AG09309 (cell line): ENCODE results near the gene HAUS5.

Experiments used
- DNase-seq: peaks from one replicate; pipeline ENCODE4 v3.0.0-alpha.2; 2010; ENCODE audit warnings: low read depth
- H3K4me3 ChIP-seq: 2 replicates; pipeline ENCODE4 v1.5.1; 2011; ENCODE audit warnings: mild to moderate bottlenecking, low read depth, low read length, moderate library complexity; ENCODE audit not compliant: control insufficient read depth
- CTCF ChIP-seq: IDR thresholded peaks from 2 replicates; pipeline ENCODE4 v1.5.1; 2011; ENCODE audit warnings: mild to moderate bottlenecking, low read depth, low read length, inconsistent platforms; ENCODE audit not compliant: insufficient read depth, control insufficient read depth; ENCODE audit errors: missing control alignments

The HAUS5 gene

GRCh38 chr19:35628565-35629331 lies 16.2 kb downstream of the HAUS5 start, which contains the start of gene RBM42:
Gene RBM42 (plus strand): TSS chr19:35629036. CDS start chr19:35629154, 118 bp downstream.
- H3K4me3 ChIP-seq, result peak within 1 kb of the TSS; percentile 93
- peak; percentile 96 for DNase-seq
- no peak for TF ChIP-seq CTCF

- DNase-seq, result no peak
- TF ChIP-seq CTCF, result no peak
- peak overlapping the region; percentile 93 for H3K4me3 ChIP-seq
Observed at GRCh38 chr19:35629332-35629633, 16.7 kb downstream of the HAUS5 start.

GRCh38 chr19:35633727-35634440 lies 21.3 kb downstream of the HAUS5 start:
- H3K4me3 ChIP-seq, result no peak overlapping the region
- DNase-seq, result no peak
- no peak for TF ChIP-seq CTCF

GRCh38 chr19:35636651-35637050 lies 24.1 kb downstream of the HAUS5 start:
- DNase-seq, result no peak
- no peak overlapping the region for H3K4me3 ChIP-seq
- TF ChIP-seq CTCF, result no peak

GRCh38 chr19:35637165-35637564 lies 24.6 kb downstream of the HAUS5 start:
- H3K4me3 ChIP-seq, result no peak overlapping the region
- no peak for DNase-seq
- TF ChIP-seq CTCF, result no peak

GRCh38 chr19:35639321-35639639 lies 26.7 kb downstream of the HAUS5 start:
- no peak overlapping the region for H3K4me3 ChIP-seq
- TF ChIP-seq CTCF, result no peak
- no peak for DNase-seq

- no peak overlapping the region for H3K4me3 ChIP-seq
- DNase-seq, result no peak
- no peak for TF ChIP-seq CTCF
Observed at GRCh38 chr19:35639863-35640262, 27.3 kb downstream of the HAUS5 start.
